Panc1 (cell line): Measurements from ENCODE around the gene CAMP. TPM values are rescaled to one million over a fixed set of nuclear protein-coding genes. Genes with fewer than 3 reads are reported as not detected.

Experiments used
- ATAC-seq: fragments of 200-7000 bp; cut with Tn5 transposase; 2 replicates; pipeline ENCODE4 v1.9.1; 2020; ENCODE audit warnings: mild to moderate bottlenecking, moderate library complexity
- BruUV-seq: library from RNA; stranded (reverse); fragments of 400-500 nt; replicated peaks from 2 replicates; lab custom pipeline; 2021; lab: Mats Ljungman, UMichigan
- CTCF ChIA-PET: fragments of 300-600 bp; sonication (Branson Sonifier 250); formaldehyde crosslinking; loops from one replicate; lab custom pipeline; 2022; ENCODE audit warnings: antibody characterized with exemption; lab: Charles Lee
- POLR2A ChIA-PET: fragments of 300-600 bp; sonication (Branson Sonifier 250); formaldehyde crosslinking; loops from one replicate; lab custom pipeline; 2022; ENCODE audit warnings: antibody characterized with exemption; lab: Charles Lee
- DNase-seq: peaks from one replicate; pipeline ENCODE4 v3.0.0-alpha.2; 2010; ENCODE audit warnings: low read depth, low spot score
- H3K27ac ChIP-seq: 2 replicates; pipeline ENCODE4 v1.5.1; 2011; ENCODE audit warnings: mild to moderate bottlenecking, low read length, inconsistent platforms
- H3K27me3 ChIP-seq: fragments of 200-500 bp; sonication (Bioruptor generic); 2 replicates; pipeline ENCODE4 v1.6.0; 2014; ENCODE audit warnings: low read length, inconsistent platforms; ENCODE audit not compliant: control insufficient read depth, insufficient read depth
- H3K36me3 ChIP-seq: fragments of 200-500 bp; sonication (Bioruptor generic); 2 replicates; pipeline ENCODE4 v1.5.1; 2014; ENCODE audit warnings: inconsistent platforms, mild to moderate bottlenecking, low read length, moderate library complexity; ENCODE audit not compliant: control insufficient read depth, insufficient read depth
- H3K4me1 ChIP-seq: 2 replicates; pipeline ENCODE4 v1.5.1; 2011; ENCODE audit warnings: inconsistent platforms, mild to moderate bottlenecking, low read length, moderate library complexity; ENCODE audit not compliant: control insufficient read depth, insufficient read depth
- H3K4me3 ChIP-seq, 2 experiments: 2 replicates each; pipeline ENCODE4 v1.5.1; 2011 to 2012; ENCODE audit warnings: low read depth in 2 of 2, low read length in 2 of 2, mild to moderate bottlenecking in 2 of 2, inconsistent platforms in 1 of 2, moderate library complexity in 1 of 2
- H3K9me3 ChIP-seq: fragments of 200-500 bp; sonication (Bioruptor generic); 2 replicates; pipeline ENCODE4 v1.5.1; 2014; ENCODE audit warnings: low read depth, mild to moderate bottlenecking, inconsistent platforms, low read length, moderate library complexity; ENCODE audit not compliant: control insufficient read depth, insufficient read depth
- POLR2AphosphoS5 ChIP-seq: IDR thresholded peaks from 2 replicates; pipeline ENCODE4 v1.6.1; 2012; ENCODE audit warnings: mild to moderate bottlenecking, low read depth, low read length, moderate library complexity
- SIN3A ChIP-seq: IDR thresholded peaks from 2 replicates; pipeline ENCODE4 v1.6.1; 2012; ENCODE audit warnings: low read depth, mild to moderate bottlenecking, low read length, moderate library complexity, borderline replicate concordance; ENCODE audit not compliant: insufficient read depth
- TCF7L2 ChIP-seq: IDR thresholded peaks from 2 replicates; pipeline ENCODE4 v1.6.1; 2011; ENCODE audit warnings: mild to moderate bottlenecking, low read depth, low read length, inconsistent platforms
- in situ Hi-C: cut with HindIII; loops from 2 replicates; pipeline ENCODE4 v1.10.0; 2016; ENCODE audit warnings: low sequenced_read_pairs, low pct_unique_long_range_greater_than_20kb
- intact Hi-C: fragments of 100-400 bp; cut with micrococcal nuclease; formaldehyde crosslinking; loops from one replicate; pipeline ENCODE4 v1.10.0; 2022; ENCODE audit not compliant: unreplicated experiment
- total RNA-seq: library from RNA; stranded (reverse); gene quantifications from one replicate; pipeline ENCODE4 v1.2.1, GENCODE V29; 2021; ENCODE audit not compliant: unreplicated experiment
- TF ChIP-seq, protein P1 (sequence below), 2 experiments: IDR thresholded peaks; 2 replicates each; pipeline ENCODE4 v1.6.1; 2011 to 2012; ENCODE audit warnings: low read depth in 2 of 2, control low read depth in 1 of 2, low read length in 1 of 2, mild to moderate bottlenecking in 1 of 2, moderate library complexity in 1 of 2; ENCODE audit not compliant: insufficient read depth in 1 of 2
- TF ChIP-seq, protein P2 (sequence below): fragments of 450-650 bp; IDR thresholded peaks from 2 replicates; pipeline ENCODE4 v1.5.1; 2017; ENCODE audit warnings: mild to moderate bottlenecking

Gene CAMP
- total RNA-seq, 1 experiment from 2014 or later: not detected

DNA sequence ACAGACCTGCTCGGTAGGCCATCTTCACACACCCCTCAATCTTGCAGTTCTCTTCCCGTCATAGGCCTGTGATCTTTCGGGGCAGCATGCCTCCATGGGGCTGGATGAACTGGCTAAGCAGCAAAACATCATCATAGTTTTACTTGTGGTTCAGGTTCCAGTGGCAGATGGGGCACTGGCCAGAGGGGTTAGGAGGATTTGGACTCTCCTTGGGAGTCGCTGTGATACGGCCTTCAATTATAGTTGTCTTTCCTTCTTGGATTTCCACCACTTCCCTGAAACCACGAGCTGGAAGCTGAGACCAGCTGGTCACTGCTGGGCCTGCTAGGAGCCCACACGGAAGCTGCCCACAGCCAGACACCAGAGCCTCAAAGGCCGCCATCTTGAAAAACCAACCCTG lies 33.3 kb downstream of the CAMP start:
- Histone ChIP-seq H3K27ac (no peak overlapping the region), H3K4me3 (no peak overlapping the region), H3K27me3 (no peaks in the 10 kb centered on the region), H3K36me3 (no peaks in the 10 kb centered on the region), H3K4me1 (no peaks in the 10 kb centered on the region), H3K9me3 (no peaks in the 10 kb centered on the region)
- ChIA-PET CTCF (interaction anchor here (0.6 kb wide), 1 partner anchor 184 kb away, joined by 3 read pairs; the partner anchor contains the start of genes CCDC51 and TMA7), POLR2A (no interaction called here)
- intact Hi-C loops: no loop called here
- no TSS peak for BruUV-seq
- DNase-seq (no peak), ATAC-seq (no peak)
- in situ Hi-C loops: no loop called here
- TF ChIP-seq POLR2AphosphoS5 (no peak), SIN3A (no peak), TCF7L2 (no peak)
- TF ChIP-seq, protein P1, sequence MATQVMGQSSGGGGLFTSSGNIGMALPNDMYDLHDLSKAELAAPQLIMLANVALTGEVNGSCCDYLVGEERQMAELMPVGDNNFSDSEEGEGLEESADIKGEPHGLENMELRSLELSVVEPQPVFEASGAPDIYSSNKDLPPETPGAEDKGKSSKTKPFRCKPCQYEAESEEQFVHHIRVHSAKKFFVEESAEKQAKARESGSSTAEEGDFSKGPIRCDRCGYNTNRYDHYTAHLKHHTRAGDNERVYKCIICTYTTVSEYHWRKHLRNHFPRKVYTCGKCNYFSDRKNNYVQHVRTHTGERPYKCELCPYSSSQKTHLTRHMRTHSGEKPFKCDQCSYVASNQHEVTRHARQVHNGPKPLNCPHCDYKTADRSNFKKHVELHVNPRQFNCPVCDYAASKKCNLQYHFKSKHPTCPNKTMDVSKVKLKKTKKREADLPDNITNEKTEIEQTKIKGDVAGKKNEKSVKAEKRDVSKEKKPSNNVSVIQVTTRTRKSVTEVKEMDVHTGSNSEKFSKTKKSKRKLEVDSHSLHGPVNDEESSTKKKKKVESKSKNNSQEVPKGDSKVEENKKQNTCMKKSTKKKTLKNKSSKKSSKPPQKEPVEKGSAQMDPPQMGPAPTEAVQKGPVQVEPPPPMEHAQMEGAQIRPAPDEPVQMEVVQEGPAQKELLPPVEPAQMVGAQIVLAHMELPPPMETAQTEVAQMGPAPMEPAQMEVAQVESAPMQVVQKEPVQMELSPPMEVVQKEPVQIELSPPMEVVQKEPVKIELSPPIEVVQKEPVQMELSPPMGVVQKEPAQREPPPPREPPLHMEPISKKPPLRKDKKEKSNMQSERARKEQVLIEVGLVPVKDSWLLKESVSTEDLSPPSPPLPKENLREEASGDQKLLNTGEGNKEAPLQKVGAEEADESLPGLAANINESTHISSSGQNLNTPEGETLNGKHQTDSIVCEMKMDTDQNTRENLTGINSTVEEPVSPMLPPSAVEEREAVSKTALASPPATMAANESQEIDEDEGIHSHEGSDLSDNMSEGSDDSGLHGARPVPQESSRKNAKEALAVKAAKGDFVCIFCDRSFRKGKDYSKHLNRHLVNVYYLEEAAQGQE (IDR thresholded peaks at IDR 0.05; ENCODE audit: insufficient read depth in 1 of 2, low read depth in 2 of 2, low read length in 1 of 2): no peak

DNA sequence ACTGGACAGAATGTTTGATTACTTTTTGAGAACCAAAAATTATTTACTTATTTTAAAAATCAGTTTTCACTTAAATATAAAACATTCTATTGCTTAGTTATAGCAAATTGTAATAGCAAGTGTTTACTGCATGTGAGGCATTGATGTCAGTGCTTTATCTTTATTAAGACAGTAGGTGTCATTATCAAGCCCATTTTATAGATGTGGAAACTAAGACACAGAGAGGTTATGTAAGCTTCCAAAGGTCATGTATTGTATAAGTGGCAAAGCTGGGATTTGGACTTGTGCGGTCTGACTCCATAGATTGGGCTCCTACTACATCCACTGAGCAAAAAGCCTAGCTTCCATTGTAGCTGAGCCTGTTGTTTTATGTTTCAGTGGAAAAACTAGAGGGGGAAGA lies 35.2 kb downstream of the CAMP start:
- H3K4me3 ChIP-seq: no peak overlapping the region
- H3K27me3 ChIP-seq: no peaks in the 10 kb centered on the region
- TF ChIP-seq, protein P1 (IDR thresholded peaks at IDR 0.05; ENCODE audit: insufficient read depth in 1 of 2, low read depth in 2 of 2, low read length in 1 of 2): no peak
- TF ChIP-seq TCF7L2 (no peak), SIN3A (no peak), POLR2AphosphoS5 (no peak)
- TF ChIP-seq, protein P2, sequence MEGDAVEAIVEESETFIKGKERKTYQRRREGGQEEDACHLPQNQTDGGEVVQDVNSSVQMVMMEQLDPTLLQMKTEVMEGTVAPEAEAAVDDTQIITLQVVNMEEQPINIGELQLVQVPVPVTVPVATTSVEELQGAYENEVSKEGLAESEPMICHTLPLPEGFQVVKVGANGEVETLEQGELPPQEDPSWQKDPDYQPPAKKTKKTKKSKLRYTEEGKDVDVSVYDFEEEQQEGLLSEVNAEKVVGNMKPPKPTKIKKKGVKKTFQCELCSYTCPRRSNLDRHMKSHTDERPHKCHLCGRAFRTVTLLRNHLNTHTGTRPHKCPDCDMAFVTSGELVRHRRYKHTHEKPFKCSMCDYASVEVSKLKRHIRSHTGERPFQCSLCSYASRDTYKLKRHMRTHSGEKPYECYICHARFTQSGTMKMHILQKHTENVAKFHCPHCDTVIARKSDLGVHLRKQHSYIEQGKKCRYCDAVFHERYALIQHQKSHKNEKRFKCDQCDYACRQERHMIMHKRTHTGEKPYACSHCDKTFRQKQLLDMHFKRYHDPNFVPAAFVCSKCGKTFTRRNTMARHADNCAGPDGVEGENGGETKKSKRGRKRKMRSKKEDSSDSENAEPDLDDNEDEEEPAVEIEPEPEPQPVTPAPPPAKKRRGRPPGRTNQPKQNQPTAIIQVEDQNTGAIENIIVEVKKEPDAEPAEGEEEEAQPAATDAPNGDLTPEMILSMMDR: no peak
- ChIA-PET POLR2A (no interaction called here), CTCF (no interaction called here)
- no TSS peak for BruUV-seq
- DNase-seq: no peak
- H3K9me3 ChIP-seq: no peaks in the 10 kb centered on the region
- H3K36me3 ChIP-seq: no peaks in the 10 kb centered on the region
- no peak for ATAC-seq
- H3K4me1 ChIP-seq: no peaks in the 10 kb centered on the region
- intact Hi-C loops (no loop called here), in situ Hi-C loops (no loop called here)
- no peak overlapping the region for H3K27ac ChIP-seq
